HepG2 (cell line): Measurements from ENCODE around the gene PA2G4. TPM values are rescaled to one million over a fixed set of nuclear protein-coding genes. Genes with fewer than 3 reads are reported as not detected.

Source experiments
- ARID4A ChIP-seq: sonication (generic); formaldehyde crosslinking; IDR thresholded peaks from 2 replicates; pipeline ENCODE4 v1.5.0; 2020; ENCODE audit warnings: mild to moderate bottlenecking, missing genetic modification reagents, borderline replicate concordance
- CREB1 ChIP-seq, 2 experiments: fragments of 450-650 bp in 1 of 2; IDR thresholded peaks; 2 replicates each; pipeline ENCODE4 v1.6.1; 2016 to 2017; ENCODE audit warnings: control low read depth in 1 of 2, mild to moderate bottlenecking in 1 of 2, missing compliant biosample characterization in 1 of 2, missing genetic modification characterization in 1 of 2
- ELF1 ChIP-seq: sonication (generic); formaldehyde crosslinking; IDR thresholded peaks from 2 replicates; pipeline ENCODE4 v1.4.0; 2020; ENCODE audit warnings: missing genetic modification reagents
- HMG20B ChIP-seq: conservative IDR thresholded peaks from 2 replicates; pipeline ENCODE4 v1.6.1; 2016; ENCODE audit warnings: missing genetic modification reagents, missing compliant biosample characterization
- ISX ChIP-seq: sonication (generic); formaldehyde crosslinking; conservative IDR thresholded peaks from 2 replicates; pipeline ENCODE4 v1.5.0; 2020; ENCODE audit warnings: missing genetic modification reagents
- NFIC ChIP-seq: IDR thresholded peaks from 2 replicates; pipeline ENCODE4 v1.6.1; 2012; ENCODE audit warnings: mild to moderate bottlenecking, low read length, inconsistent platforms
- POGK ChIP-seq: sonication (generic); formaldehyde crosslinking; conservative IDR thresholded peaks from 2 replicates; pipeline ENCODE4 v1.8.0; 2022; ENCODE audit warnings: mild to moderate bottlenecking, moderate library complexity, missing genetic modification reagents
- SRY ChIP-seq: sonication (generic); formaldehyde crosslinking; IDR thresholded peaks from 2 replicates; pipeline ENCODE4 v1.8.0; 2022; ENCODE audit warnings: mild to moderate bottlenecking, missing genetic modification reagents
- TIGD3 ChIP-seq: sonication (generic); formaldehyde crosslinking; IDR thresholded peaks from 2 replicates; pipeline ENCODE4 v1.5.1; 2020; ENCODE audit warnings: mild to moderate bottlenecking, missing genetic modification reagents, borderline replicate concordance
- ZIK1 ChIP-seq: sonication (generic); formaldehyde crosslinking; IDR thresholded peaks from 2 replicates; pipeline ENCODE4 v1.5.0; 2020; ENCODE audit warnings: mild to moderate bottlenecking, low read depth, missing genetic modification reagents, borderline replicate concordance
- ZNF383 ChIP-seq: sonication (generic); formaldehyde crosslinking; IDR thresholded peaks from 2 replicates; pipeline ENCODE4 v1.4.0; 2020; ENCODE audit warnings: missing genetic modification reagents, mild to moderate bottlenecking, borderline replicate concordance
- ZNF446 ChIP-seq: sonication (generic); formaldehyde crosslinking; IDR thresholded peaks from 2 replicates; pipeline ENCODE4 v1.5.0; 2020; ENCODE audit warnings: mild to moderate bottlenecking, missing genetic modification reagents
- ZNF503 ChIP-seq: sonication (generic); formaldehyde crosslinking; IDR thresholded peaks from 2 replicates; pipeline ENCODE4 v1.4.0; 2020; ENCODE audit warnings: missing genetic modification reagents
- ZNF766 ChIP-seq: sonication (generic); formaldehyde crosslinking; IDR thresholded peaks from 2 replicates; pipeline ENCODE4 v1.5.0; 2020; ENCODE audit warnings: missing genetic modification reagents, borderline replicate concordance
- polyA plus RNA-seq, 8 experiments: library from polyadenylated mRNA; depleted of rRNA in 3 of 8; stranded (reverse) in 7 of 8; unstranded in 1 of 8; fragments of >200 nt; fragmentation: Illumina TruSeq in 4 of 8; extraction: Trizol in 4 of 8; gene quantifications; 2 replicates each; pipeline versions ENCODE4 v1.2.1 to v1.2.3, GENCODE V29; 2011 to 2016; ENCODE audit warnings: low read depth in 4 of 8, missing spikeins in 1 of 8, mixed read lengths in 1 of 8; ENCODE audit not compliant: insufficient read depth in 1 of 8
- total RNA-seq, 5 experiments: library from RNA; depleted of rRNA; stranded (reverse); fragments of >200 nt; fragmentation: Illumina TruSeq; extraction: Trizol; gene quantifications; 2 replicates each; pipeline ENCODE4 v1.2.3, GENCODE V29; 2016; ENCODE audit warnings: low read depth in 1 of 5
- TF ChIP-seq, protein P1 (sequence below): fragments of 450-650 bp; IDR thresholded peaks from 2 replicates; pipeline ENCODE4 v1.6.1; 2017
- TF ChIP-seq, protein P2 (sequence below): IDR thresholded peaks from 2 replicates; pipeline ENCODE4 v1.6.1; 2016

PA2G4 gene
- total and polyA plus RNA-seq, 2 of the 13 experiments (the other 11 are each of a cell fraction or from before 2014, with no cell fraction given) = 147 to 240 TPM

GRCh38 chr12:56116267-56117081 is 12.1 kb downstream of the PA2G4 start, which contains the start of gene RPL41 (continued):
- TF ChIP-seq POGK (CRISPR knock-in tag) (peak; percentile 58; the same call in 1 of the 2 replicates), ARID4A (CRISPR knock-in tag) (peak; percentile 80), ZNF446 (CRISPR knock-in tag) (no peak), ZNF766 (peak; percentile 78; the same call in 1 of the 2 replicates), ELF1 (peak; percentile 75), SRY (CRISPR knock-in tag) (0 out of 2 replicates have a peak, but pooled peaks have one; percentile 59), NFIC (peak; percentile 78), CREB1 (IDR thresholded peaks at IDR 0.05) (peak; percentile 93), CREB1 (CRISPR knock-in tag; IDR thresholded peaks at IDR 0.05) (peak; percentile 99), ZNF503 (CRISPR knock-in tag) (peak; percentile 52; the same call in 1 of the 2 replicates), ISX (CRISPR knock-in tag) (no peak), ZIK1 (CRISPR knock-in tag) (no peak), TIGD3 (CRISPR knock-in tag) (no peak), HMG20B (CRISPR knock-in tag) (peak; percentile 38; the same call in 1 of the 2 replicates), ZNF383 (CRISPR knock-in tag) (peak; percentile 49; the same call in 1 of the 2 replicates)
- TF ChIP-seq, protein P1, sequence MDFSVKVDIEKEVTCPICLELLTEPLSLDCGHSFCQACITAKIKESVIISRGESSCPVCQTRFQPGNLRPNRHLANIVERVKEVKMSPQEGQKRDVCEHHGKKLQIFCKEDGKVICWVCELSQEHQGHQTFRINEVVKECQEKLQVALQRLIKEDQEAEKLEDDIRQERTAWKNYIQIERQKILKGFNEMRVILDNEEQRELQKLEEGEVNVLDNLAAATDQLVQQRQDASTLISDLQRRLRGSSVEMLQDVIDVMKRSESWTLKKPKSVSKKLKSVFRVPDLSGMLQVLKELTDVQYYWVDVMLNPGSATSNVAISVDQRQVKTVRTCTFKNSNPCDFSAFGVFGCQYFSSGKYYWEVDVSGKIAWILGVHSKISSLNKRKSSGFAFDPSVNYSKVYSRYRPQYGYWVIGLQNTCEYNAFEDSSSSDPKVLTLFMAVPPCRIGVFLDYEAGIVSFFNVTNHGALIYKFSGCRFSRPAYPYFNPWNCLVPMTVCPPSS = no peak
- TF ChIP-seq, protein P2, sequence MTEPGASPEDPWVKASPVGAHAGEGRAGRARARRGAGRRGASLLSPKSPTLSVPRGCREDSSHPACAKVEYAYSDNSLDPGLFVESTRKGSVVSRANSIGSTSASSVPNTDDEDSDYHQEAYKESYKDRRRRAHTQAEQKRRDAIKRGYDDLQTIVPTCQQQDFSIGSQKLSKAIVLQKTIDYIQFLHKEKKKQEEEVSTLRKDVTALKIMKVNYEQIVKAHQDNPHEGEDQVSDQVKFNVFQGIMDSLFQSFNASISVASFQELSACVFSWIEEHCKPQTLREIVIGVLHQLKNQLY = peak; percentile 37; the same call in 1 of the 2 replicates
